HG03575 (cell line): ENCODE results near the gene CALHM2.
"Not testable (repeated sequence)": the region's sequence is repeated elsewhere in the genome, so short reads cannot be mapped to it uniquely, and the experiment has no call there.

Experiments
- ATAC-seq: cut with Tn5 transposase; IDR thresholded peaks from one replicate; pipeline ENCODE4 v1.9.1; 2021; ENCODE audit not compliant: unreplicated experiment, insufficient number of reproducible peaks, low FRiP score; ENCODE audit errors: extremely low read depth

The CALHM2 gene

DNA sequence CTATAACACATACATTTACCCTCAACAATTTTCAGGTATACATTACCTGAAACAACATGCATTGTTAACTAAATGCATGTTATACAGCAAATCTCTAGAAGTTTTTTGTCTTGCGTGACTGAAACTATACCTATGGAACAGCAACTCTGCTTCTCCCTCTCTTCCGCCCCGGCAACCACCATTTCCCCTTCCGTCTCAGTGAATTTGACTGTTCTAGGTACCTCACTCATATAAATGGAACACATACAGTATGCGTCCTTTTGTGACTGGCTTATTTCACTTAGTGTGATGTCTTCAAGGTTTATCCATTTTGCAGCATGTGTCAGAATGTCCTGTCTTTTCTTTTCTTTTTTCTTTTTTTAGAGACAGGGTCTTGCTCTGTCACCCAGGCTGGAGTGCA, 22.5 kb downstream of the CALHM2 start:
- no peak for ATAC-seq

GRCh38 chr10:103428989-103429643, 23.1 kb downstream of the CALHM2 start:
- ATAC-seq = no peak

GRCh38 chr10:103427866-103428265, 24.3 kb downstream of the CALHM2 start:
- ATAC-seq = no peak

DNA sequence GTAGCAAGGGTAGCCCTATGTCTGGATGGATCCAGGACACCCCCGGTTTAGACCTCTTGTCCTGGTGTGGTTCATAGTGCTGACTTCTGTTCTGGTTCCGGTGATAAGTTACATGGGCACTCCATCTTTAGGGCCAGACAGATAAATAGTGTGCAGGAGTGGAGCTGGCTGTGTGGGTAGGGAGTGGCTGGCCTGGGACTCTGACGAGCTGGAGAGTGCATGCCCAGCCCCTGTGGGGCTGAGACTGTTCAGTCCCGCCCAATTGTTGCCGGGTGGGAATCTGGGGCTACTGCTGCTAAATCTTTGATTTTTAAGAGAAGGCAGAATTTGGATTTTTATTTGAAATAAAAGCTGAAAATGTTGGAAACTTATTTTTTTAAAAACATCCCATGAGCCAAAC, 28.4 kb downstream of the CALHM2 start:
- no peak for ATAC-seq

DNA sequence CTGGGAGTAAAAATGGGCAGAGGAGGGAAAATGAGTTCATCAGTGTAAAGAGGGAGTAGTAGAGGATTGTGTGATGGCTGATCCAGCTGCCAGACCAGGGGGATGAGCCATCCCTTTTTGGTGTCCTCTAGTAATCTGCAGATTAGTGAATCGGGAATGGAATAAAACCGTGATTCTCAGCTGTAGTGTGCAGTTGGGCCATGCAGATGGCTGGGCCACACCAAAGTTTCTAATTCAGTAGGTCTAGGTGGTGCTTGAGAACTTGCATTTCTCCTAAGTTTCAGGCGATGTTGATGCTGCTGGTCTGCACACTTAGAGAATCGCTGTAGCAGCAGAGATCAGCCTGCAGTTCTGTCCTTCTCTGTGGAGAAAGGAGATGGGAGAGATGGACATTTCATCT, 33.1 kb downstream of the CALHM2 start:
- no peak for ATAC-seq

DNA sequence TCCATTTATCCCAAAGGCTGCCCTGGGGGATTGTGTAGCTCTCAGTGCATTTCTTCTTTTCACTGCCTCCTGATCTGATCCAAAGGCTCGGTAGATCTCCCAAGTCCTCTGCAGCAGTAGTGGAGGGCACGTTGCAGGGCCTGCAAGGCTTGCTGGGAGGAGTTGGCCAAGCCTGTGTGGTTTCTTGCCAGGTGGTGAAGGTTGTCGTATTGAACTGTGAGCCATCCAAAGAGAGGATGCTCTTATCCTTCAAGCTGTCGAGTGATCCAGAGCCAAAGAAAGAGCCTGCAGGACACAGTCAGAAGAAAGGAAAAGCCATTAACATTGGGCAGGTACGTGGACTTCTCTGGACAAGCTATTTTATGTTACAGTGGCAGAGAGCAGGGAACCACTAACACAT, 34.6 kb downstream of the CALHM2 start:
- no peak for ATAC-seq

- ATAC-seq = not testable (repeated sequence)
Measured at GRCh38 chr10:103417148-103417469, 35.1 kb downstream of the CALHM2 start.

DNA sequence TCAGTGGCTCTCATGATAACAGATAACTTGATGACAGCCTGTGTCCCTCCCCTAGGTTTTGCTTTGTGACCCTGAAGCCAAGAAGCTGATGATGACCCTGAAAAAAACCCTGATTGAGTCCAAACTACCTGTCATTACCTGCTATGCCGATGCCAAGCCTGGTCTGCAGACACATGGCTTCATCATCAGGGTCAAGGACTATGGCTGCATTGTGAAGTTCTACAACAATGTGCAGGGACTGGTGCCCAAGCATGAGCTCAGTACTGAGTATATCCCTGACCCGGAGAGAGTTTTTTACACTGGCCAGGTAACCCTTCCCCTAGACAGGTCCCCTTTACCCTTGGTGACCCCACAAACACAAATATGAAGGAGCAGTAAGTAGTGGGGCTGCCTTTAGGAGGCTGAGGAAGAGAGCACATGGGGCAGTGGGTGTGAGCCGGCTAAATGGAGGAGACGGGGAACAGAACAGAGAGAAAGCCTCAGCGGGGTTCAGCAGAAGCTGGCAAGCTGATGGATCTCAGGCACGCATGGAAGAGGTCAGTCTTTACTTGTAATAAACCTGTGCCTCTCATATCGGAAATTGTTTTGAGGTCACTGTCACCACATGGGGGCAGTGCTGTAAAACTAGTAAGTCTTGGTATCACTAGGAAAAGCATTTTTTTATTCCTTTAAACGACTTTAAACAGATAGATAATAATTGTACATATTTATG, 35.6 kb downstream of the CALHM2 start:
- no peak for ATAC-seq

DNA sequence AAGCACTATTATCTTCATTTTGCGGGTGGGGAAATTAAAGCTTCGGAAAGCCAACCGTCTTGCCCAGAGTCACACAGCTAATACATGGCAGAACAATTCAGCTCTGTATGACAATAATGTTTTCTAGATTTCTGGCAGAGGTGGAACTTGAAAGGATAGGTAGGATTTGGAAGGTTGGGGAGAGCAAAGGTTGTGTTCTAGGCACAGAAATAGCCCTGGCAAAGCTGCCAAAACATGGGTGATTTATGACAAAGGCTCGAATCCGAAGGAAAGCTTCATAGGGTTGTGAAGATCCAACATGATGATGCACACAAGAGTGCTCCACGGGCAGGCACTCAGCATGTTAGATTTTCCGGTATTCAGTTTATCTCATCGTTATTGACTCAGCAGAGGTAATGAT, 36.6 kb downstream of the CALHM2 start:
- no peak for ATAC-seq

GRCh38 chr10:103413564-103413963, 38.6 kb downstream of the CALHM2 start:
- ATAC-seq = no peak

- ATAC-seq = no peak
Measured at GRCh38 chr10:103397191-103397825, 54.9 kb downstream of the CALHM2 start.

GRCh38 chr10:103396789-103397087, 55.4 kb downstream of the CALHM2 start:
- no peak for ATAC-seq
